GM19351 (cell line): ENCODE results near the gene SIGLEC7.

ENCODE experiments used
- ATAC-seq: cut with Tn5 transposase; IDR thresholded peaks from one replicate; pipeline ENCODE4 v1.9.1; 2021; ENCODE audit warnings: mild to moderate bottlenecking, moderate library complexity; ENCODE audit not compliant: unreplicated experiment

Gene SIGLEC7

DNA sequence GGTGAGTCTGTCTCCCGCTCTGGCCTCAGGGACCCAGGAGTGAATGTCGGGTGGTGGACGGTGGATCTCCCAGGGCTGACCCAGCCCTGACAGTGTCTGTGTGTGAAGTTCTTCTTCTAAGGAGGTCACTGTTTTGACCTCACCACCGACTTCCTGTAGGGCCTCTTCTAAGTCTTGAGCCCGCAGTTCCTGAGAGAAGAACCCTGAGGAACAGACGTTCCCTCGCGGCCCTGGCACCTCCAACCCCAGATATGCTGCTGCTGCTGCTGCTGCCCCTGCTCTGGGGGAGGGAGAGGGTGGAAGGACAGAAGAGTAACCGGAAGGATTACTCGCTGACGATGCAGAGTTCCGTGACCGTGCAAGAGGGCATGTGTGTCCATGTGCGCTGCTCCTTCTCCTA is at the start of gene SIGLEC7:
SIGLEC7 (plus strand) TSS at position 183 of the 400 bp plus-strand sequence; CDS start at position 252, 69 bp downstream.
- no peak for ATAC-seq

DNA sequence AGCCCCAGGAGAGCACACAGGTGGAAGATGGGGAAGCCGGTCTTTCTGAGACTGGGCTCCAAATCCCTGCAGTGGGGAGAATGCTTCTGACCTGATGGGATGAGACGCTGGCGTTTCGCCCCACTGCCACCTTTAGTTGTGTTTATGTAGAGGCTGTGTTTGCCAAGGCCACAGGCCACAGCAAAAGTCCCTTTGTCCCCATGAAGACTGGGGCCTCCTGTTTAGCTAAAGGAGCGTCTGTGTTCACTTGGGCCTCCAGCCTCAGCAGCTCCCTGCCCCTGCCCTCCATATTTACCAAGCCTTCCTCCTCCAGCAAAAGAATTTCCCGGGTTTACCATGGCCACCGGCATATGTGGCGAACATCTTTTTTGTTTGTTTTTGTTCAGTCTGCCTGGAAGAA is 49.0 kb upstream of the SIGLEC7 start:
- ATAC-seq: no peak

DNA sequence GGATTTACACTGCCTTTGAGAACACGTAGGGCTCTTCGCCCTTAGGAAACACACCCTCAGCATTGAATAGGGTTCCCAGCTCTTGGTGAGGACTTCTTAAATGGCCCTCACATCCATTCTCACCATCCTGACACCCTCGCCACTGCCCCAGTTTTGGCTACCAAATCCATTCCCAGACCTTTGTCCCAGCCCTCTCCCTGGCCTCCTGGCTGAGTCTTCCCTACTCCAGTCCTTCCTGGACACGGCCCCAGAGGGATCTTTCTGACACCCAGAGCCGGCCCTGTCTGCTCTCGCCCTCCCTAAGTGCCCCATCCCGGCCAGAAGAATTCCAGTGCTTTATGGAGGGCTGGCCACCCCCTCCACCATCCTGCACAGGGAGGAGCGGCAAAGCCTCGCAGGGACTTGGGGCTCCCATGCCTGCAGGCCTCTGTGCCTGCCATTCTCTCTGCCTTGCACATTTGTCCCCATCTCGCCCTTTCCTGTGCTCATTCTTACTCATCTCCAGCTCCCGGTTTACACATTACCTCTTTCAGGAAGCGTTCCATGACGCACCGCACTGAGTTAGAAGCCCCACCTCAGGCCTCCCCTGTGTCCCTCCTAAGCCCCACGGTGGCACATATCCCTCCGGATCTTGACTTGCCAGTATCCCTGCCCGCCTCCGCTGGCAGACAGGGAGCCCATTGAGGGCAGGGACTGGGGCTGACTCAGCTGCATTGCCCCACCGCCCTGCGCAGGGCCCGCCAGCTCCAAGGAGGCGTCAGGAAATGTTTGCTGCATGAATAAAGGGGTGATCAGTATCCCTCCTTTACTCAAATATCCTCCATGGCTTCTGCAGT is 48.4 kb upstream of the SIGLEC7 start:
- ATAC-seq: no peak

GRCh38 chr19:51094696-51095279 is 47.3 kb upstream of the SIGLEC7 start:
- no peak for ATAC-seq

GRCh38 chr19:51096473-51097165 is 45.5 kb upstream of the SIGLEC7 start:
- no peak for ATAC-seq

GRCh38 chr19:51097166-51097738 is 44.8 kb upstream of the SIGLEC7 start:
- ATAC-seq: no peak

DNA sequence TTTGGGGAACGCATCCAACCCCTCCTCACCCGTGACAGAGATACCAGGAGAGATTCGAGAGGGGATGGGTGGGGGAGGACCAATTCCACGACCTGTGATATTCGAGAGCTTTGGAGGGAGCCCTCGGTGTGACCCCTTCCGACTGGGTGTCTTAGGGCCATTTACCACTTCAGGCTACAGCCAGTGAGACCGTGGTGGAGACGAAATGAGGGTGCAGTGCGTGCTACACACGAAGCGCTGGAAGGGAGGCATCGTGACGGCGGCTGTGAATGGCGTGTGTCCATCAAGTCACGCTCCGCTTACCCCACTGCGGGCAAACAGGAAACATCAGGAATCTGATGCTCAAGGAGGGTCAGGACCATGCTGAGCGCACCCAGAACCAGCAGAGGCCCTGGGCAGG is 44.3 kb upstream of the SIGLEC7 start:
- no peak for ATAC-seq

DNA sequence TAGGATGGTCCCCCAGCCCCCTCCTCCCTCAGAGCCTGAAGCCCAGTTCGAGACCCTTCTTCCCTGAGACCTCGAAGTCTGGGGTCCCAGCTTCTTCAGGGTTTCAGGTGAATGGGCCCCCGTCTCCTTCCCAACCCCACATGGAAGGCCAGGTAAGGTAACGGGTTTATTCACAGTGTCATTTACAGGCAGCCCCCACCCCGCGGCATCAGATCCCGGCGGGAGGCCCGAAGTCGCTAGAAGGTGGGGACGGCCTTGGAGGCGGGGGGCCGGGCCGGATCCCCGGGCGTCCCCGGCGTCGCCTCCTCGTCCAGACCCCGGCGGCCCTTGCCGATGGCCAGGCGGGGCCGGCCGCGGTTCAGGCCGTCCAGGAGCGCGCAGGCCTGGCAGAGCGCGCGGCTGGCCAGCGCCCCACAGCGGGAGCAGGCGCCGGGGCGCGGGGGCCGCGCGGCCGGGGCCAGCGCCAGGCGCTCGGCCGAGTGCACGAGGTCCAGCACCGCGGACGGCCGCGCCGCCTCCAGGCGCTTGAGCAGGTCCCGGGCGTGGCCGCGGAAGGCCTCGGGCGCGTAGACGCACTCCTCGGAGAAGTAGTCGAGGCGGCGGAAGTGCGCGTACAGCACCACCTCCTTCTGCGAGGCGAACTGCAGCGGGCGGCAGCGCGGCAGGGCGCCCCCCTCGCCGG is 43.6 kb upstream of the SIGLEC7 start:
- no peak for ATAC-seq

DNA sequence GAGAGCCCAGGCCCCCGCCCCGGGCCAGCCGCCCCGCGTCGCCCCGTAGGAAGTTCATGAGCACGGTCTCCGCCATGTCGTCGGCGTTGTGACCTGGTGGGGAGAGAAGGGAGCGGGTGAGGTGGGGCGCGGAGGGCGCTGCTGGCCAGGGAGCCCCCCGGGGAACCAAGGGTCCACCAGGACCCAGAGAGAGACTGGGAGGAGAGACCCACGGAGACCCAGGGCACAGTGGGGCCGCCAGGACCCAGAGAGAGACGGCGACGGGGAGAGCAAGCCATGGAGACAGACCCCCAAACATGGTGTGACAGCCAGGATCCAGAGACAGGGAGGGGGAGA is 43.1 kb upstream of the SIGLEC7 start:
- no peak for ATAC-seq

GRCh38 chr19:51100601-51101000 is 41.5 kb upstream of the SIGLEC7 start:
- ATAC-seq: no peak

DNA sequence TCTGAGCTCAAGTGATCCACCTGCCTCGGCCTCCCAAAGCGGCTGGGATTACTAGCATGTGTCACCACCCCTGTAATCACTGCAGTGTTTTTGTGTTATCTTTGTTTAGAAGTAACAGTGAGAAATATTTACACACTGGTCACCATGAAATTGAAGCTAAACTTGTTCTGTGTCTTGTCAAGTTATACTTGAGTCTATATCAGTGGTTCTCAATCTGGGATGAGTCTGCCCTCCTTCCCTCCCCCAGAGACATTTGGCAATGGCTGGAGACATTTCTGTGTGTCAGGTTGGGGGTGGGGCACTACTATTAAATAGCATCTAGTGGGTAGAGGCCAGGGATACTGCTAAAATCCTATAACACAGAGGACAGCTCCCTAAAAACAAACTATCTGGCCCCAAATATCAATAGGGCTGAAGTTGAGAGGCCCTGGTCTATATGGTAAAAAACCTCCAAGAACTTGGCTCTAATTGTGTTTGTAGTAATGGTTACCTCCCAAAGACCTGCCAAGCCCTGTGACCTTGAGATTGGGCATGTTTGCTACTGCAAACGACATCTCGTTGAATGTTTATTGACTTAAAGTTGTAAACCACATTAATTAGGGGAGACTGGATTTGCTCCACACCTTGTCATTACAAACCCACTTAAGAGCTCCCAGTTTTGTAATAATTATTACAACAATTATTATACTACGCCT is 40.8 kb upstream of the SIGLEC7 start:
- no peak for ATAC-seq

GRCh38 chr19:51102991-51103390 is 39.1 kb upstream of the SIGLEC7 start:
- no peak for ATAC-seq

DNA sequence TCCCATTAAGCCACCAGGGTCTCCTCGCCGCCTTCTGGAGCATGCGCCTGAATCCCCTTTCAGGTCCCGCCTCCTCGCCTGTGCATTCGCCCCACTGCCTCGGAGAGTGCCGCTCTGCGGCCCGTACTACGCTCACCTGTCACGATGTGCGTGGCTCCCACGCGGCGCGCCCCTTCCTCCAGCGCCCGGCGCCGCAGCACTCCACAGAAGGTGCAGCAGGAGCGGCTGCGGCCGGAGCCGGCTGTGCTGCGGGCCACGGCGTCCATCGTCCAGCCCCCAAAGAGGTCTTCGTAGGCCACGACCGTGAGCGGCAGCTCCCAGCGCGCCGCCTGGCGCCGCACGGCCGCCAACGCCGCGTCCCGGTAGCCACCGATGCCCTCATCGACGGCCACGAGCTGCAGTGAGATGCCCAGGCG is 38.2 kb upstream of the SIGLEC7 start:
- no peak for ATAC-seq

GRCh38 chr19:51107406-51108065 is 34.6 kb upstream of the SIGLEC7 start:
- no peak for ATAC-seq

GRCh38 chr19:51108066-51108804 is 33.9 kb upstream of the SIGLEC7 start, which contains the start of gene CTU1:
TSS of gene CTU1 (minus strand) at chr19:51108409. CDS start at chr19:51104569, 3,840 bp downstream.
- peak; percentile 94 for ATAC-seq

GRCh38 chr19:51108805-51109146 is 33.3 kb upstream of the SIGLEC7 start:
- peak; percentile 27 for ATAC-seq

- no peak for ATAC-seq
These were observed 31.5 kb upstream of the SIGLEC7 start for GRCh38 chr19:51110666-51110971.

DNA sequence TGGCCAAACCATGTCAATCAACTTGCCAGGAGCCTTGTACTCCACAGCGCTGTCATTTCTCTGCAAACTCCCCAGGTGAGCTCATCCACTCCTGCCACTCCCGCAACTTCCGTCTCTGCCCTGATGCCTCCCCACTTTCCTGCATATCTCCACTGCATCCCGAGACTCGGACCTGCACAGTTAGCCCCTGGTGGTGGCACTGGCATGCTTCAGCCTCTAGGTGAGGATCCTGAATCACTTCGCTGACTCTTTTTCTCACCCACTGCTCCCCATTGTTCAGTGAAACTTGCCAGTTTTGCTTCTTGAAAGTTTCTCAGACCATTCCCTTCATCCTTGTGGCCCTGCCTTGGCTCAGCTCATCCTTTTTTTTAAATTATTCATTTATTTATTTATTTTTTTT is 30.5 kb upstream of the SIGLEC7 start:
- no peak for ATAC-seq

DNA sequence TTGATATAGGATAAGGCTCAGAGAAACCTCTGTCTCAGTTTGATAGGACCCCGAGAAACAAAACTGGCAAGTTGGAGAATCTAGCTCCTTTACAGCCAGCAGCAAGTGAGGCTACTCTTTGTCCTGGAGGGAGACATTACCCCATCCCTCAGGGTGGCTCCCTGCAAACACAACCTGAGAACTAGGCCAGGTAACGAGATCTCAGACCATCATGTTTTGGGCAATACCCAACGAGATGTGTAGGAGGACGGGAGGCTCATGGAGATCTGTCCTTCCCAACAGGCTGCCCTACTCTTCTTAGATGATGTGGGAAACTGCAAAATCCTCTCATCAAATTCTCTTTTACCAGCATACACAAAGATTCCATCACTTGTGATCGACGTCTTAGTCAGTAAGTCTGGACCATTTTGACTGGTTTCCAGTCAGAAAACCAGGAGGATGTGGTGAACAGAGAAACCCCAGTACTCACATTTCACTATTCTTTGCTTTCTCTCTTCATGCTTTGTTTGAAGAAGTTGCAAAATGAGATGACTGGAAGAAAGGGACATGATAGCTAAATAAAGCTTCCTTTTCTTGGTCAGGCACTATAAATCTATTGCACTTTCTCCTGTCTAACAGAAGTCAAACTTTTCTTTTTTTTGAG is 27.9 kb upstream of the SIGLEC7 start:
- no peak for ATAC-seq
